ENCODE results near the gene ODC1.

- TF ChIP-seq EZH2 (IDR thresholded peaks at IDR 0.05) (no peak), YY1 (IDR thresholded peaks at IDR 0.05; ENCODE audit: extremely low read depth, insufficient replicate concordance, low read depth, low read length) (no peak), REST (IDR thresholded peaks at IDR 0.05; ENCODE audit: low read depth) (no peak), CTCF (IDR thresholded peaks at IDR 0.05 in 2 of 3, conservative IDR thresholded peaks at IDR 0.05 in 1 of 3; ENCODE audit: borderline replicate concordance in 1 of 3, insufficient read depth in 1 of 3, low read depth in 2 of 3, low read length in 2 of 3) (no peak), SP1 (IDR thresholded peaks at IDR 0.05; ENCODE audit: low read depth) (no peak), MAX (IDR thresholded peaks at IDR 0.05) (no peak), EZH2phosphoT487 (IDR thresholded peaks at IDR 0.05; ENCODE audit: borderline replicate concordance) (no peak), FOSL1 (IDR thresholded peaks at IDR 0.05; ENCODE audit: low read depth) (no peak), ZNF274 (IDR thresholded peaks at IDR 0.05; ENCODE audit: low read depth, low read length) (no peak)
Measured at GRCh38 chr2:10415640-10416039, 32.5 kb downstream of the ODC1 start.
